SK-N-SH (cell line): ENCODE measurements around the gene EPS8L2. TPM values are rescaled to one million over a fixed set of nuclear protein-coding genes. Genes with fewer than 3 reads are reported as not detected.

Experiments used
- CTCF ChIA-PET: fragments of 300-600, 350-600 bp; formaldehyde crosslinking; extraction: SDS; loops from one replicate; lab custom pipeline; 2021; lab: Yijun Ruan, JAX
- POLR2A ChIA-PET: fragments of 350-600 bp; sonication (Branson Sonifier 250); formaldehyde crosslinking; extraction: SDS; loops from one replicate; lab custom pipeline; 2020; ENCODE audit warnings: antibody characterized with exemption, inconsistent platforms; lab: Yijun Ruan, JAX
- DNase-seq: peaks from one replicate; pipeline ENCODE4 v3.0.0; 2012
- H2AFZ ChIP-seq: fragments of 200-600 bp; sonication (generic); 2 replicates; pipeline ENCODE4 v1.8.1; 2016; ENCODE audit warnings: antibody characterized with exemption, mild to moderate bottlenecking, low read depth
- H3F3A ChIP-seq: fragments of 200-600 bp; sonication (generic); replicated peaks from 2 replicates; pipeline ENCODE3; 2016; ENCODE audit warnings: antibody characterized with exemption, mild to moderate bottlenecking; ENCODE audit not compliant: insufficient read depth
- H3K27ac ChIP-seq, 2 experiments: fragments of 200-500 bp in 1 of 2; fragments of 200-600 bp in 1 of 2; sonication (Bioruptor generic) in 1 of 2; sonication (generic), shearing (Covaris generic) in 1 of 2; 2 replicates each; pipeline versions ENCODE4 v1.5.1 to v1.6.1; 2014 to 2016; ENCODE audit warnings: low read depth in 2 of 2, inconsistent platforms in 1 of 2, low read length in 1 of 2, mild to moderate bottlenecking in 1 of 2, mixed read lengths in 1 of 2
- H3K27me3 ChIP-seq: fragments of 200-600 bp; sonication (generic), shearing (Covaris generic); 2 replicates; pipeline ENCODE4 v1.6.1; 2016; ENCODE audit warnings: mixed run types; ENCODE audit not compliant: insufficient read depth
- H3K36me3 ChIP-seq, 2 experiments: fragments of 200-500 bp in 1 of 2; fragments of 200-600 bp in 1 of 2; sonication (Bioruptor generic) in 1 of 2; sonication (generic) in 1 of 2; replicated peaks in 1 of 2; 2 replicates each; pipeline versions ENCODE3 to v1.5.1; 2014 to 2016; ENCODE audit warnings: low read length in 1 of 2, mild to moderate bottlenecking in 1 of 2; ENCODE audit not compliant: insufficient read depth in 2 of 2, control insufficient read depth in 1 of 2
- H3K4me1 ChIP-seq, 2 experiments: fragments of 200-500 bp in 1 of 2; fragments of 200-600 bp in 1 of 2; sonication (Bioruptor generic) in 1 of 2; sonication (generic), shearing (Covaris generic) in 1 of 2; 2 replicates each; pipeline versions ENCODE4 v1.5.1 to v1.6.1; 2014 to 2016; ENCODE audit warnings: low read depth in 1 of 2, low read length in 1 of 2, mixed run types in 1 of 2; ENCODE audit not compliant: insufficient read depth in 2 of 2, control insufficient read depth in 1 of 2
- H3K4me2 ChIP-seq: fragments of 200-600 bp; sonication (generic), shearing (Covaris generic); 2 replicates; pipeline ENCODE4 v1.6.1; 2017; ENCODE audit warnings: mixed run types
- H3K4me3 ChIP-seq, 2 experiments: fragments of 200-500 bp in 1 of 2; fragments of 200-600 bp in 1 of 2; sonication (Bioruptor generic) in 1 of 2; sonication (generic), shearing (Covaris generic) in 1 of 2; 2 replicates each; pipeline versions ENCODE4 v1.5.1 to v1.8.1; 2014 to 2016; ENCODE audit warnings: low read depth in 2 of 2, inconsistent platforms in 1 of 2, low read length in 1 of 2, mild to moderate bottlenecking in 1 of 2, mixed read lengths in 1 of 2, moderate library complexity in 1 of 2
- H3K79me2 ChIP-seq: fragments of 200-600 bp; sonication (generic); 2 replicates; pipeline ENCODE4 v1.8.1; 2017; ENCODE audit warnings: mild to moderate bottlenecking; ENCODE audit not compliant: insufficient read depth
- H3K9ac ChIP-seq: fragments of 200-600 bp; sonication (generic); 2 replicates; pipeline ENCODE4 v1.6.1; 2017; ENCODE audit warnings: mixed run types
- H3K9me2 ChIP-seq: fragments of 200-600 bp; sonication (generic); 2 replicates; pipeline ENCODE4 v1.6.1; 2017; ENCODE audit warnings: mixed run types
- H3K9me3 ChIP-seq: fragments of 200-600 bp; sonication (generic); 2 replicates; pipeline ENCODE4 v1.6.1; 2017; ENCODE audit warnings: mixed run types, mild to moderate bottlenecking, moderate library complexity
- H4K20me1 ChIP-seq: fragments of 200-600 bp; sonication (generic); 2 replicates; pipeline ENCODE4 v1.6.1; 2017; ENCODE audit warnings: mild to moderate bottlenecking, mixed run types; ENCODE audit not compliant: insufficient read depth
- CHD2 ChIP-seq: fragments of 150-350 bp; IDR thresholded peaks from 2 replicates; pipeline ENCODE4 v1.6.1; 2018; ENCODE audit warnings: low read length; ENCODE audit not compliant: partially characterized antibody
- EP300 ChIP-seq, 2 experiments: IDR thresholded peaks; 2 replicates each; pipeline versions ENCODE4 v1.4.0 to v1.6.1; 2012; ENCODE audit warnings: borderline replicate concordance in 1 of 2, low read depth in 1 of 2, low read length in 1 of 2
- FOSL2 ChIP-seq: IDR thresholded peaks from 2 replicates; pipeline ENCODE4 v1.4.0; 2012; ENCODE audit warnings: low read depth, mild to moderate bottlenecking, moderate library complexity, borderline replicate concordance
- GATA2 ChIP-seq: sonication (generic); formaldehyde crosslinking; IDR thresholded peaks from 2 replicates; pipeline ENCODE4 v1.5.0; 2020; ENCODE audit warnings: mild to moderate bottlenecking, missing genetic modification reagents
- MXI1 ChIP-seq: IDR thresholded peaks from 2 replicates; pipeline ENCODE4 v1.6.1; 2012; ENCODE audit warnings: mild to moderate bottlenecking, low read depth, low read length, improper control_type of control experiment
- NRF1 ChIP-seq: IDR thresholded peaks from 2 replicates; pipeline ENCODE4 v1.6.1; 2012; ENCODE audit warnings: low read depth, mild to moderate bottlenecking, low read length
- SIN3A ChIP-seq: IDR thresholded peaks from 2 replicates; pipeline ENCODE4 v1.6.1; 2012; ENCODE audit warnings: low read depth, mild to moderate bottlenecking, low read length, moderate library complexity, borderline replicate concordance
- TAF1 ChIP-seq: IDR thresholded peaks from 2 replicates; pipeline ENCODE4 v1.6.1; 2012; ENCODE audit warnings: low read depth, mild to moderate bottlenecking, low read length, moderate library complexity, borderline replicate concordance
- TEAD4 ChIP-seq: IDR thresholded peaks from 2 replicates; pipeline ENCODE4 v1.4.0; 2012; ENCODE audit warnings: mild to moderate bottlenecking, borderline replicate concordance; ENCODE audit not compliant: insufficient read depth
- USF1 ChIP-seq: IDR thresholded peaks from 2 replicates; pipeline ENCODE4 v1.4.0; 2012; ENCODE audit warnings: low read depth, borderline replicate concordance
- YY1 ChIP-seq: IDR thresholded peaks from 2 replicates; pipeline ENCODE4 v1.4.0; 2012; ENCODE audit warnings: low read depth, mild to moderate bottlenecking
- WGBS: methylation state at CpG from one replicate; pipeline ENCODE4 v1.1.6; 2017; ENCODE audit warnings: low lambda C conversion rate; 5-methylcytosine and 5-hydroxymethylcytosine counted together
- polyA plus RNA-seq, 3 experiments: library from polyadenylated mRNA; depleted of rRNA; stranded (reverse); fragments of >200 nt; gene quantifications; 2 replicates each; pipeline ENCODE4 v1.2.3, GENCODE V29; 2012
- TF ChIP-seq, protein P1 (sequence below): IDR thresholded peaks from 2 replicates; pipeline ENCODE4 v1.4.0; 2012; ENCODE audit warnings: low read depth
- TF ChIP-seq, protein P2 (sequence below): fragments of 200-600 bp; sonication (generic); IDR thresholded peaks from 2 replicates; pipeline ENCODE4 v1.6.1; 2017; ENCODE audit warnings: antibody characterized with exemption, mild to moderate bottlenecking, moderate library complexity
- TF ChIP-seq, protein P3 (sequence below): IDR thresholded peaks from 2 replicates; pipeline ENCODE4; 2012
- TF ChIP-seq, protein P4 (sequence below): fragments of 150-350 bp; IDR thresholded peaks from 2 replicates; pipeline ENCODE4 v1.6.1; 2017; ENCODE audit warnings: antibody characterized with exemption, low read length, low read depth, borderline replicate concordance

Gene EPS8L2
- polyA plus RNA-seq, 1 of the 3 experiments (the other 2 are of a cell fraction): 0.74 TPM

GRCh38 chr11:697811-698311, 8.2 kb upstream of the EPS8L2 start:
- POLR2A ChIA-PET: interaction anchor here (0.6 to 1.0 kb wide), 2 partner anchors 13 to 79 kb away, joined by 3 read pairs; partner anchors contain the start of gene GATD1
- Histone ChIP-seq H3K9me3 (no peaks in the 10 kb centered on the region), H3K27me3 (no peaks in the 10 kb centered on the region), H3K36me3 (peaks cover 0 to 3% of the 10 kb centered on the region in 2 experiments), H3K27ac (peak overlapping the region; percentile 5 to 11; a peak in 1 of 4 replicates), H2AFZ (no peak overlapping the region), H3K4me2 (peak overlapping the region; percentile 41; the same call in 1 of the 2 replicates), H3K9me2 (no peaks in the 10 kb centered on the region), H4K20me1 (peaks cover 10% of the 10 kb centered on the region; the same call in 1 of the 2 replicates), H3F3A (no peaks in the 10 kb centered on the region), H3K4me3 (no peak overlapping the region), H3K79me2 (peaks cover 37% of the 10 kb centered on the region), H3K9ac (no peak overlapping the region), H3K4me1 (peaks cover 12 to 20% of the 10 kb centered on the region in 2 experiments; a peak in 2 of 4 replicates)
- CTCF ChIA-PET: interaction anchor here (0.9 to 11.4 kb wide), 3 partner anchors 26 to 147 kb away, joined by 3 to 122 read pairs (median 7); no protein-coding TSS in a partner anchor
- TF ChIP-seq TAF1: no peak
- no peak for TF ChIP-seq NRF1
- no peak for TF ChIP-seq USF1
- TF ChIP-seq FOSL2: peak; percentile 46; the same call in 1 of the 2 replicates
- no peak for TF ChIP-seq EP300 (IDR thresholded peaks at IDR 0.05; ENCODE audit: borderline replicate concordance in 1 of 2, low read depth in 1 of 2, low read length in 1 of 2)
- TF ChIP-seq, protein P1, sequence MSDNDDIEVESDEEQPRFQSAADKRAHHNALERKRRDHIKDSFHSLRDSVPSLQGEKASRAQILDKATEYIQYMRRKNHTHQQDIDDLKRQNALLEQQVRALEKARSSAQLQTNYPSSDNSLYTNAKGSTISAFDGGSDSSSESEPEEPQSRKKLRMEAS: 0 out of 2 replicates have a peak, but pooled peaks have one; percentile 20
- 64% methylated on average over 10 of the region's 11 CpGs for WGBS
- DNase-seq: no peak

DNA sequence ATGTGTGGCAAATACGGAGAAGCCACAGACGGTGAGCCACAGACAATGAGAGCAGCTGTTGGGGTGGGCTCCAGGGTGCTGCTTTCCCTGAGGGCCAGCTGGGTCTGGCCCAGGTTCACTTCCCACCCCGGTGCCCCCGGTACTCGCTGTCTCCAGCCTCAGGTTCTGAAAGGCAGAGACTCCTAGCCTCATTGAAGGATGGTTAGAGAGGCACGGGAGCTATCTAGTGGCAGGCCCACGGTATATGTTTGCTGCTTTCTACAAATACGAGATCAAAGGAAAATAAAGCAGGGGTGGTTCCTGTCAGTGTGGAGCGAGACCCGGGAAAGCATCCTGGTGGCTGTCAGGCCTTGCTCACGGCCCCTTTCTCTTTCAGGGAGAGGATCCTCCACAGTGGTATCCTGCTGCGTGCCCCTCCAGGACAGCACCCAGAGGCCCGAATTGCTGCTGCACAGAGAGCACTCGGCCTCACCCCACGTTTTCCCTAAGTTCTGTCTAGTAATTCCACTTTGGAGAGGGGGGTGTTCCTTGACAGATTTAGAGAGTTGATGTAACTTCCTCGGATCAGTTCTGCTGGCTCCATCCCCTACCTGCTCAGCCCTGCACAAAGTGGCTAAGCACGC, 7.4 kb upstream of the EPS8L2 start:
- no peaks in the 10 kb centered on the region for H3F3A ChIP-seq
- peaks cover 30% of the 10 kb centered on the region for H3K79me2 ChIP-seq
- no peak overlapping the region for H2AFZ ChIP-seq
- no peak for DNase-seq
- ChIA-PET POLR2A (interaction anchor here (1.0 kb wide), 1 partner anchor 79 kb away, joined by 3 read pairs; the partner anchor contains the start of gene GATD1), CTCF (interaction anchor here (11.4 kb wide), 1 partner anchor 25 kb away, joined by 122 read pairs; no protein-coding TSS in a partner anchor)
- H3K9me3 ChIP-seq: no peaks in the 10 kb centered on the region
- peaks cover 0 to 3% of the 10 kb centered on the region in 2 experiments for H3K36me3 ChIP-seq
- no peak overlapping the region for H3K9ac ChIP-seq
- 0 out of 4 replicates have a peak overlapping the region, but pooled peaks of 1 of the 2 experiments have one; percentile 5 for H3K27ac ChIP-seq
- 92% methylated on average over 12 of the region's 17 CpGs for WGBS
- peaks cover 5 to 14% of the 10 kb centered on the region in 2 experiments; a peak in 2 of 4 replicates for H3K4me1 ChIP-seq
- H3K27me3 ChIP-seq: no peaks in the 10 kb centered on the region
- H3K4me3 ChIP-seq: no peak overlapping the region
- H3K9me2 ChIP-seq: no peaks in the 10 kb centered on the region
- TF ChIP-seq MXI1 (no peak), GATA2 (CRISPR knock-in tag) (no peak), TEAD4 (no peak), YY1 (no peak), SIN3A (no peak), CHD2 (no peak)
- TF ChIP-seq, protein P2, sequence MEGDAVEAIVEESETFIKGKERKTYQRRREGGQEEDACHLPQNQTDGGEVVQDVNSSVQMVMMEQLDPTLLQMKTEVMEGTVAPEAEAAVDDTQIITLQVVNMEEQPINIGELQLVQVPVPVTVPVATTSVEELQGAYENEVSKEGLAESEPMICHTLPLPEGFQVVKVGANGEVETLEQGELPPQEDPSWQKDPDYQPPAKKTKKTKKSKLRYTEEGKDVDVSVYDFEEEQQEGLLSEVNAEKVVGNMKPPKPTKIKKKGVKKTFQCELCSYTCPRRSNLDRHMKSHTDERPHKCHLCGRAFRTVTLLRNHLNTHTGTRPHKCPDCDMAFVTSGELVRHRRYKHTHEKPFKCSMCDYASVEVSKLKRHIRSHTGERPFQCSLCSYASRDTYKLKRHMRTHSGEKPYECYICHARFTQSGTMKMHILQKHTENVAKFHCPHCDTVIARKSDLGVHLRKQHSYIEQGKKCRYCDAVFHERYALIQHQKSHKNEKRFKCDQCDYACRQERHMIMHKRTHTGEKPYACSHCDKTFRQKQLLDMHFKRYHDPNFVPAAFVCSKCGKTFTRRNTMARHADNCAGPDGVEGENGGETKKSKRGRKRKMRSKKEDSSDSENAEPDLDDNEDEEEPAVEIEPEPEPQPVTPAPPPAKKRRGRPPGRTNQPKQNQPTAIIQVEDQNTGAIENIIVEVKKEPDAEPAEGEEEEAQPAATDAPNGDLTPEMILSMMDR: no peak
- TF ChIP-seq, protein P3, sequence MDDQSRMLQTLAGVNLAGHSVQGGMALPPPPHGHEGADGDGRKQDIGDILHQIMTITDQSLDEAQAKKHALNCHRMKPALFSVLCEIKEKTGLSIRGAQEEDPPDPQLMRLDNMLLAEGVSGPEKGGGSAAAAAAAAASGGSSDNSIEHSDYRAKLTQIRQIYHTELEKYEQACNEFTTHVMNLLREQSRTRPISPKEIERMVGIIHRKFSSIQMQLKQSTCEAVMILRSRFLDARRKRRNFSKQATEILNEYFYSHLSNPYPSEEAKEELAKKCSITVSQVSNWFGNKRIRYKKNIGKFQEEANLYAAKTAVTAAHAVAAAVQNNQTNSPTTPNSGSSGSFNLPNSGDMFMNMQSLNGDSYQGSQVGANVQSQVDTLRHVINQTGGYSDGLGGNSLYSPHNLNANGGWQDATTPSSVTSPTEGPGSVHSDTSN: no peak
- TF ChIP-seq, protein P4, sequence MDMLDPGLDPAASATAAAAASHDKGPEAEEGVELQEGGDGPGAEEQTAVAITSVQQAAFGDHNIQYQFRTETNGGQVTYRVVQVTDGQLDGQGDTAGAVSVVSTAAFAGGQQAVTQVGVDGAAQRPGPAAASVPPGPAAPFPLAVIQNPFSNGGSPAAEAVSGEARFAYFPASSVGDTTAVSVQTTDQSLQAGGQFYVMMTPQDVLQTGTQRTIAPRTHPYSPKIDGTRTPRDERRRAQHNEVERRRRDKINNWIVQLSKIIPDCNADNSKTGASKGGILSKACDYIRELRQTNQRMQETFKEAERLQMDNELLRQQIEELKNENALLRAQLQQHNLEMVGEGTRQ: no peak
- H3K4me2 ChIP-seq: no peak overlapping the region
- H4K20me1 ChIP-seq: peaks cover 8% of the 10 kb centered on the region; the same call in 1 of the 2 replicates
